ENCODE measurements around the gene ZNF687.

The ZNF687 gene

DNA sequence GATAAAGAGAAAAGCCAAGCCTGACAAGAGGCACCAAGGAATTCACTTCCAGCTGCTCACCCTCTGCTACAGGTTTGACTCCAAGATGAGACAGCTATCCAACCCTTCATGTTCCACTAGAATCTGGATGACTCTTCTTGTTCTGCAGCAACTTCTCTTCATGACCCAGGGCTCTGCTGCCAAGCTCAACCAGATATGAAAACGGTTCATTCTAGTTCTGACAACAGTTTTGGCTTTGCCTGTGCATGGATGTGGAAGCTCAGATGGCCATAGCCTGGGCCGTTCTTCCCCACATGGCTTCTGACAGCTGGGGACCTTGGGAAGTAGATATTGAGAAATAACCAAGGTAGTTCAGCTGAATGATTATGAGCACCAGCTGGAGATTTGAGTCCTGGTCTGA is 31.4 kb downstream of the ZNF687 start:
- no peak for DNase-seq

- DNase-seq = no peak
These were observed 32.2 kb downstream of the ZNF687 start for GRCh38 chr1:151314137-151314875.

- no peak for DNase-seq
These were observed 33.6 kb downstream of the ZNF687 start for GRCh38 chr1:151315565-151316235.

- no peak for DNase-seq
These were observed 36.9 kb downstream of the ZNF687 start for GRCh38 chr1:151318975-151319374.

GRCh38 chr1:151324390-151324930 is 42.4 kb downstream of the ZNF687 start:
- DNase-seq = no peak

DNA sequence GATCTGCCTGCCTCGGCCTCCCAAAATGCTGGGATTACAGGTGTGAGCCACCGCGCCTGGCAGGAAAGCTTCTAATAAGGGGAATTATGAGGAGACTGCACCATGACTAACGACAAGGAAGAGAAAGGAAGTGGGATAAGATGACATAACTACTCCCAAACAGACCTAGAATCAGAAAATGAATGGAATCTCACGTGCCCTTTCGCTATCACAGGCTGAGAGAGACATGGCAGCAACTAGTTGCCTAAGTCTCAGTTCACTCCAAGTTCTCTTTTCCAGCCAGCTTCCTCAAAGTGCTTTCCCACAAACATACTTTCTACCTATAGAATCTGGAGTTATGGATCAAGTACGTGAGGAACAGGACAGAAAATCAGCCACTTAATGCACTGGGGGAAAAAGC is 43.1 kb downstream of the ZNF687 start:
- DNase-seq = no peak

GRCh38 chr1:151325646-151326429 is 43.7 kb downstream of the ZNF687 start:
- DNase-seq = no peak

GRCh38 chr1:151326619-151327222 is 44.6 kb downstream of the ZNF687 start:
- DNase-seq = peak; percentile 31 to 42

GRCh38 chr1:151327223-151327902 is 45.3 kb downstream of the ZNF687 start, which contains the start of gene PI4KB:
TSS of gene PI4KB (minus strand) at chr1:151327416. CDS start at chr1:151316481, 10,935 bp downstream.
- DNase-seq = peak; percentile 74 to 83

DNA sequence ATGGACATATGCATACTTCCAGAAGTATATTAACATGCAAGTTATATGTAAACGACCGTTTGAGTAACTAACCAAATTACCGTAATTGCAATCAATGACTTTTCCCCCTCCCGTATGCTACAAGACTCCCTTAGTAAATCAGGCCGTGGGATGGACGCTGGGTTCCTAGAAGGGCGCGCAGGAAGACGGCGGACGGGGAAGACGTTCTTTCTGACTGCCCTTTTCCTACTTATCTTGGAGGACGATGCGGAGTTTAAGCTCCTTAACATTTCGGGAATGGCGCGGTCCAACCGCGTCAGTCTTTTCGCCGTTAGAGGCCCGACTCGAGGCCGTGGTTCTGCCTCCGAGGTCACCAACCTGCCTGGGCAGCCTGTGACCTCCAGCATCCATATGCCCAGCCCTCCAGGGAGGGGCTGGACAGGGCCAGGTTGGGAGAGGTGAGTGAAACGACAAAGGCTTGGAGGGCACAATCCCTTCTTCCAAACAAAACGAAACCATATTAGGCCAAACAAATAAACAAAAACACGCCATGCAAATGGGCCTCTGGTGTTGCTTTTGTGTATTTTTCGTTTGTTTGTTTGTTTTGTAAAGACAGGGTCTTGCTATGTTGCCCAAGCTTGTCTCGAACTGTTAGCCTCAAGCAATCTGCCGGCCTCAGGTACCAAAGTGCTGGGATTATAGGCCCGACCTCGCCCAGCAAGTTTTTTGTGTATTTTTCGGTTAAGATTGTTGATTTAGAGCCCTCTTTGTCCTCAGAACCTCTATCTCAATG is 46.0 kb downstream of the ZNF687 start:
- DNase-seq = peak in 1 of 2 donors; percentile 5

DNA sequence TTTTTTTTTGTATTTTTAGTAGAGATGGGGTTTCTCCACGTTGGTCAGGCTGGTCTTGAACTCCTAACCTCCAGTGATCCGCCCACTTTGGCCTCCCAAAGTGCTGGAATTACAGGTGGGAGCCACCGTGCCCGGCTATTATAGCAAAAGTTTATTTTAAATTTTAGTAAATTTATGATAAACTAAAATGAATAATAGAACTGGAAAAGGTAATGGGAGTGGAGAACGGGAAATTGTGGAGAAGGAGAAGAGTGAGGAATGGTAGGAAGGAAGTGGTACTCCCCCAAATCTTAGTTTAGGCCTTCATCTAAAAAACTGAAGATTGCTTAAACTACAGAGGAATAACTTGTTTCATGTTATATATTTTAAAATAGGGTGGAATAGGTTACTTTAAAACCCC is 52.7 kb downstream of the ZNF687 start:
- no peak for DNase-seq

- no peak for DNase-seq
These were observed 54.5 kb downstream of the ZNF687 start for GRCh38 chr1:151336556-151336955.

DNA sequence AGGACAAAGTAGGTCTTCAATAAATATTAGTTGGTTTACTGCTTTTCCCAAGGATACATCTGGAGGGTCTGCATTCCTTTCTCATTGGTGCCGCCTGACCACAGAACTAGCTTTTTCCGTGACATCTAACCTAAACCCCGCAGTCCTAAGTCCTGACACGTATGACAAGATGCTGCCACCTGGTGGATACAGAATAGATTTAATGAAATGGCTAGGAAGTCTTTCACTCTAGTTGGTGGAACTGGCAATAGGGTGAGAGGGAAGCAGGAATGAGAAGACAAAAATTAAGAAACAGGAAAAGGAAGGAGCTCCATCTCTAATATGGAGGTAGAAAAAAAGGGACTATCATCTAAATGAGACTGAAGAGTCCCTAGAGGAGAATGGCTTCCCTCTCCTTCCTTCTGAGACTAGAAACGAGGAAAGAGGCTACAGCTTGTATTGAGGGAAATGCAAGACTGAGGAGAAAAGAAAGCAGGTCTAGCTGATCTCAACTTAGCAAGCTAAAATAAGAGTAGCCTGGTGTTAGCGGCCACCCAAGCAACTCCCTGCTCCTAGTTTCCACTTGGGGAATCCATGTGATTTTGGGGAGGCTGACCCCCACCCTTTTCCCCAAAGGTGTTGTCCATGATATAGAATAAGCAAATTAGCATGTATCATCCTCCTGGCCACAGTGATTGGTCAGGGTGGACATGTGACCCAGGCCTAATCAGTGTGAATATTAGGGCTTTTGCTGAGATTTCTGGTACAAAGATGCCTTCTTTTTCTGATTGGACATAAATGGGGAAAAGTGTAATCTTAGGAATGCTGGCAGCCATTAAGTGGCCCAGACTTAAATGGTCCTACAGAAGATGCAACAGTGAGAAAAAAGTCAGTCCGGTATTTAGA is 59.0 kb downstream of the ZNF687 start:
- peak; percentile 41 to 46 for DNase-seq

All from stimulated activated CD4-positive, alpha-beta T cell treated with anti-CD3 and anti-CD28 coated beads, Interleukin-2, amount 100 ng/mL, for 48 hours (primary cell).